OCI-LY7 (cell line): ENCODE results near the gene SPACA4. TPM values are rescaled to one million over a fixed set of nuclear protein-coding genes. Genes with fewer than 3 reads are reported as not detected.

Experiments used
- BruUV-seq: library from RNA; stranded (reverse); fragments of 400-500 nt; replicated peaks from 2 replicates; lab custom pipeline; 2021; lab: Mats Ljungman, UMichigan
- CTCF ChIA-PET: fragments of 300-600 bp; sonication (Branson Sonifier 250); formaldehyde crosslinking; loops from one replicate; lab custom pipeline; 2022; ENCODE audit warnings: antibody characterized with exemption; ENCODE audit not compliant: unreplicated experiment; lab: Charles Lee
- POLR2A ChIA-PET: fragments of 300-600 bp; sonication (Branson Sonifier 250); formaldehyde crosslinking; loops from one replicate; lab custom pipeline; 2022; ENCODE audit warnings: antibody characterized with exemption; lab: Charles Lee
- DNase-seq: peaks from one replicate; pipeline ENCODE4 v3.0.0-alpha.2; 2015; ENCODE audit warnings: low spot score
- H2AFZ ChIP-seq: fragments of 200-600 bp; sonication (generic), shearing (Covaris generic); 2 replicates; pipeline ENCODE4 v1.6.1; 2014; ENCODE audit warnings: mild to moderate bottlenecking, antibody characterized with exemption, low read length, moderate library complexity
- H3K27ac ChIP-seq: fragments of 200-600 bp; sonication (generic); 2 replicates; pipeline ENCODE4 v1.5.1; 2014; ENCODE audit warnings: mixed run types, low read depth, mild to moderate bottlenecking, moderate library complexity, low read length, inconsistent platforms; ENCODE audit not compliant: poor library complexity, severe bottlenecking
- H3K36me3 ChIP-seq: fragments of 200-600 bp; sonication (generic); 2 replicates; pipeline ENCODE4 v1.6.1; 2014; ENCODE audit warnings: mild to moderate bottlenecking, antibody characterized with exemption, low read length, moderate library complexity, mixed read lengths; ENCODE audit not compliant: insufficient read depth
- H3K4me1 ChIP-seq: fragments of 200-600 bp; sonication (generic); 2 replicates; pipeline ENCODE4 v1.5.1; 2014; ENCODE audit warnings: mild to moderate bottlenecking, low read length; ENCODE audit not compliant: insufficient read depth, poor library complexity, severe bottlenecking
- H3K4me2 ChIP-seq: fragments of 200-600 bp; sonication (generic); 2 replicates; pipeline ENCODE4 v1.6.1; 2014; ENCODE audit warnings: mild to moderate bottlenecking, low read length
- H3K4me3 ChIP-seq: fragments of 200-600 bp; sonication (generic); 2 replicates; pipeline ENCODE4 v1.5.1; 2014; ENCODE audit warnings: mild to moderate bottlenecking, low read depth, low read length; ENCODE audit not compliant: poor library complexity, severe bottlenecking
- H3K79me2 ChIP-seq: fragments of 200-600 bp; sonication (generic); 2 replicates; pipeline ENCODE4 v1.6.1; 2016; ENCODE audit warnings: low read depth, mild to moderate bottlenecking, low read length, moderate library complexity, mixed read lengths; ENCODE audit not compliant: insufficient read depth
- H3K9me2 ChIP-seq: fragments of 200-600 bp; sonication (generic); 2 replicates; pipeline ENCODE4 v1.6.1; 2016; ENCODE audit warnings: mild to moderate bottlenecking, low read length, mixed read lengths; ENCODE audit not compliant: insufficient read depth
- H3K9me3 ChIP-seq: fragments of 200-600 bp; sonication (generic); 2 replicates; pipeline ENCODE4 v1.6.1; 2014; ENCODE audit warnings: mild to moderate bottlenecking, mixed run types, low read length, mixed read lengths
- H4K20me1 ChIP-seq: fragments of 200-600 bp; sonication (generic); 2 replicates; pipeline ENCODE4 v1.6.1; 2014; ENCODE audit warnings: mild to moderate bottlenecking, antibody characterized with exemption, low read length, moderate library complexity, mixed read lengths; ENCODE audit not compliant: insufficient read depth
- CTCF ChIP-seq: fragments of 200-600 bp; sonication (generic); conservative IDR thresholded peaks from 2 replicates; pipeline ENCODE4 v1.5.1; 2014; ENCODE audit warnings: mild to moderate bottlenecking, antibody characterized with exemption, low read length, moderate library complexity, mixed read lengths
- EZH2phosphoT487 ChIP-seq: fragments of 200-600 bp; sonication (generic); IDR thresholded peaks from 2 replicates; pipeline ENCODE4 v1.6.1; 2018; ENCODE audit warnings: low read depth, borderline replicate concordance, mild to moderate bottlenecking, mixed run types, antibody characterized with exemption, low read length, moderate library complexity, mixed read lengths
- intact Hi-C: fragments of 100-400 bp; cut with micrococcal nuclease; formaldehyde crosslinking; loops from one replicate; pipeline ENCODE4 v1.10.0; 2022; ENCODE audit not compliant: unreplicated experiment
- total RNA-seq, 2 experiments: library from RNA; depleted of rRNA in 1 of 2; stranded (reverse); fragments of >200 nt in 1 of 2; shearing (Covaris generic) in 1 of 2; gene quantifications; 2 replicates each; pipeline ENCODE4 v1.2.3, GENCODE V29; 2014 to 2022

The SPACA4 gene
- total RNA-seq, 2 experiments from 2014 or later = not detected

GRCh38 chr19:48650974-48651682, 44.6 kb downstream of the SPACA4 start:
- TF ChIP-seq CTCF (no peak), EZH2phosphoT487 (no peak)
- no peak for DNase-seq
- intact Hi-C loops = no loop called here
- Histone ChIP-seq H2AFZ (no peak overlapping the region), H3K79me2 (no peaks in the 10 kb centered on the region), H3K9me3 (no peaks in the 10 kb centered on the region), H3K9me2 (no peaks in the 10 kb centered on the region), H3K36me3 (no peaks in the 10 kb centered on the region), H4K20me1 (no peaks in the 10 kb centered on the region), H3K4me1 (peaks cover 16% of the 10 kb centered on the region), H3K27ac (no peak overlapping the region), H3K4me3 (no peak overlapping the region), H3K4me2 (no peak overlapping the region)
- POLR2A ChIA-PET = no interaction called here
- BruUV-seq = no TSS peak
- CTCF ChIA-PET = no interaction called here

- Histone ChIP-seq H3K9me2 (no peaks in the 10 kb centered on the region), H3K4me2 (no peak overlapping the region), H3K9me3 (no peaks in the 10 kb centered on the region), H2AFZ (no peak overlapping the region), H3K36me3 (no peaks in the 10 kb centered on the region), H4K20me1 (no peaks in the 10 kb centered on the region), H3K4me1 (peaks cover 15% of the 10 kb centered on the region), H3K4me3 (no peak overlapping the region), H3K79me2 (no peaks in the 10 kb centered on the region), H3K27ac (no peak overlapping the region)
- DNase-seq = no peak
- intact Hi-C loops = no loop called here
- no peak for TF ChIP-seq EZH2phosphoT487
- no peak for TF ChIP-seq CTCF
- BruUV-seq = no TSS peak
- ChIA-PET CTCF (no interaction called here), POLR2A (no interaction called here)
Measured at GRCh38 chr19:48651683-48652048, 45.1 kb downstream of the SPACA4 start.

GRCh38 chr19:48654299-48655059, 47.9 kb downstream of the SPACA4 start:
- H4K20me1 ChIP-seq = no peaks in the 10 kb centered on the region
- CTCF ChIA-PET = no interaction called here
- BruUV-seq = no TSS peak
- H3K4me3 ChIP-seq = no peak overlapping the region
- H2AFZ ChIP-seq = 0 out of 2 replicates have a peak overlapping the region, but pooled peaks have one; percentile 40
- no peaks in the 10 kb centered on the region for H3K36me3 ChIP-seq
- H3K4me1 ChIP-seq = peaks cover 3% of the 10 kb centered on the region
- H3K9me2 ChIP-seq = no peaks in the 10 kb centered on the region
- DNase-seq = no peak
- H3K27ac ChIP-seq = no peak overlapping the region
- H3K9me3 ChIP-seq = no peaks in the 10 kb centered on the region
- POLR2A ChIA-PET = no interaction called here
- no peak overlapping the region for H3K4me2 ChIP-seq
- intact Hi-C loops = no loop called here
- H3K79me2 ChIP-seq = no peaks in the 10 kb centered on the region
- TF ChIP-seq EZH2phosphoT487 (no peak), CTCF (no peak)
